ENCODE results near the gene UNC119.

UNC119 gene

DNA sequence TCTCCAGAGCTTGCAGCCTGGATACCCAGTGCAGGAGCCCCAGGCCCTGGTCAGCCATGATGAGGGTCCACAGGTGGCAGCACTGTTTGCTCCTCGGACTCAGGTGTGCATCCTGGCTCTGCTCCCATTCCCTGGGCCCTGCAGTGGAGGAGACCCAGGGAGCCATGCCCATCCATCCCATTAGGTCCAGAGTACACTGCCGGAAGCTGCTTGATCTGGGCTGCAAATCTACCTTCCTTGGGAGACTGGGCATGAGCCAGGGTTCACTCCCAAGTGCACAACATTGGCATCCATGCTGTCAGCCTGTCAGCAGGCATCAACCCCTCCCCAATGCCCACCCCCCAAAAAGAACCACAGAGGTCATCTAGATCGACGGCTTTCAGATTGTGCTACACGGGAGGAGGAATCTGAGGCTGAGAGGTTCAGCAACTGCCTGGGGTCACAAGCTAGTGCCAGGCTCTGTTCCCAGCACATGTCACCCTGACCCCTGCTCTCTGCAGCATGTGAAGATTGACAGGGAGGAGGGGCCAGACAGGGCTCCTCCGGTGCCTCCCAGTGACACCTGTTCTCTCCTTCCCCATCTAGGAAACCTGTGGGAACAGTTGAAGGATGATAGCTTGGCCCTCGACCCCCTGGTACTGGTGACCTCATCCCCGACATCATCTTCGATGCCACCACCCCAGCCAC is 15.7 kb downstream of the UNC119 start:
- Histone ChIP-seq H3K36me3 (replicated peaks; ENCODE audit: low read depth, low read length) (no peaks in the 10 kb centered on the region), H3K9me3 (ENCODE audit: insufficient read depth, low read length) (no peaks in the 10 kb centered on the region), H2AFZ (ENCODE audit: low read depth, low read length) (no peak overlapping the region), H3K27me3 (ENCODE audit: low read depth, low read length) (peaks cover 1% of the 10 kb centered on the region; the same call in 1 of the 2 replicates), H3K27ac (ENCODE audit: low read length) (no peak overlapping the region), H3K9ac (ENCODE audit: low read length) (no peak overlapping the region), H3K4me3 (ENCODE audit: low read length) (no peak overlapping the region), H3K4me1 (ENCODE audit: low read length) (peaks cover 21% of the 10 kb centered on the region), H3K4me2 (ENCODE audit: low read length) (no peak overlapping the region), H3K79me2 (ENCODE audit: low read length) (no peaks in the 10 kb centered on the region), H4K20me1 (ENCODE audit: insufficient read depth, low read length) (no peaks in the 10 kb centered on the region)
- TF ChIP-seq EZH2phosphoT487 (IDR thresholded peaks at IDR 0.05; ENCODE audit: low read depth): no peak
- TF ChIP-seq, protein P1, sequence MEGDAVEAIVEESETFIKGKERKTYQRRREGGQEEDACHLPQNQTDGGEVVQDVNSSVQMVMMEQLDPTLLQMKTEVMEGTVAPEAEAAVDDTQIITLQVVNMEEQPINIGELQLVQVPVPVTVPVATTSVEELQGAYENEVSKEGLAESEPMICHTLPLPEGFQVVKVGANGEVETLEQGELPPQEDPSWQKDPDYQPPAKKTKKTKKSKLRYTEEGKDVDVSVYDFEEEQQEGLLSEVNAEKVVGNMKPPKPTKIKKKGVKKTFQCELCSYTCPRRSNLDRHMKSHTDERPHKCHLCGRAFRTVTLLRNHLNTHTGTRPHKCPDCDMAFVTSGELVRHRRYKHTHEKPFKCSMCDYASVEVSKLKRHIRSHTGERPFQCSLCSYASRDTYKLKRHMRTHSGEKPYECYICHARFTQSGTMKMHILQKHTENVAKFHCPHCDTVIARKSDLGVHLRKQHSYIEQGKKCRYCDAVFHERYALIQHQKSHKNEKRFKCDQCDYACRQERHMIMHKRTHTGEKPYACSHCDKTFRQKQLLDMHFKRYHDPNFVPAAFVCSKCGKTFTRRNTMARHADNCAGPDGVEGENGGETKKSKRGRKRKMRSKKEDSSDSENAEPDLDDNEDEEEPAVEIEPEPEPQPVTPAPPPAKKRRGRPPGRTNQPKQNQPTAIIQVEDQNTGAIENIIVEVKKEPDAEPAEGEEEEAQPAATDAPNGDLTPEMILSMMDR (IDR thresholded peaks at IDR 0.05; ENCODE audit: low read depth, low read length): no peak

GRCh38 chr17:28534740-28535375 is 17.6 kb downstream of the UNC119 start:
- Histone ChIP-seq H3K79me2 (ENCODE audit: low read length) (no peaks in the 10 kb centered on the region), H4K20me1 (ENCODE audit: insufficient read depth, low read length) (no peaks in the 10 kb centered on the region), H2AFZ (ENCODE audit: low read depth, low read length) (no peak overlapping the region), H3K4me1 (ENCODE audit: low read length) (peaks cover 18% of the 10 kb centered on the region), H3K9me3 (ENCODE audit: insufficient read depth, low read length) (no peaks in the 10 kb centered on the region), H3K27me3 (ENCODE audit: low read depth, low read length) (peaks cover 5% of the 10 kb centered on the region; the same call in 1 of the 2 replicates), H3K4me3 (ENCODE audit: low read length) (no peak overlapping the region), H3K36me3 (replicated peaks; ENCODE audit: low read depth, low read length) (no peaks in the 10 kb centered on the region), H3K4me2 (ENCODE audit: low read length) (no peak overlapping the region), H3K9ac (ENCODE audit: low read length) (no peak overlapping the region), H3K27ac (ENCODE audit: low read length) (no peak overlapping the region)
- TF ChIP-seq EZH2phosphoT487 (IDR thresholded peaks at IDR 0.05; ENCODE audit: low read depth): no peak

DNA sequence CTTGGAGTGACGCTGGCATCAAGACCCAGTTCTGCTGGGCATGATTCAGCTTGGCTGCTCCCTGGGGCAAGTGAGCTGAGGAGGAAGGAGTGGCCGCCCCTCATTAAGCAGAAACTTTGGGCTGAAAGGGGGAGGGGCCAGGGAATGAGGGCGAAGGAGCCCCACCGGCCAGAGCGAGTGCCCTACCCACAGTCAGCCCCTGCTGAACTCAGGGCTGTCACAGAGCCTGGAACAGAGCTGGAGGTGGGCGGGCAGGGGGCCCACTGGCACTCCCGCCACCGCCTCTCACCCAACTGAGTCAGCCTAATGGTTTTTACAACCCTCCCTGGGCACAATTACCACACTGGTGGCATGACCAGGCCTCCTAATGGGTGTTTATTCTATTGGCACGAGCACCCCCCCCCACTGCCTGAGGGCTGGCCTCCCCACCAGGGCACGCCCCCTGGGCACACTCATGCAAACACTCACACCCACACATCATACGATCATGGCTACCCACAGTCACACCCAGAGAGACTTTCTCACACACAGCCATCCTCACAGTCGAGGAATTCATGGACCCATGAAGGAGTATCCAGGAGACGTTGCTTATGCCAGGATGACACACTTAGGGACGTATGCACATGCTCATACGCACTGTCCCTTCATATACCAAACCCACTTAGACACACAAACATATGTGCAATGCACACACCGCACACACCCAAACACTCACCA is 19.2 kb downstream of the UNC119 start:
- Histone ChIP-seq H3K9ac (ENCODE audit: low read length) (no peak overlapping the region), H3K27ac (ENCODE audit: low read length) (no peak overlapping the region), H4K20me1 (ENCODE audit: insufficient read depth, low read length) (no peaks in the 10 kb centered on the region), H3K79me2 (ENCODE audit: low read length) (no peaks in the 10 kb centered on the region), H3K9me3 (ENCODE audit: insufficient read depth, low read length) (no peaks in the 10 kb centered on the region), H3K4me2 (ENCODE audit: low read length) (no peak overlapping the region), H3K27me3 (ENCODE audit: low read depth, low read length) (peaks cover 5% of the 10 kb centered on the region; the same call in 1 of the 2 replicates), H3K4me1 (ENCODE audit: low read length) (peaks cover 7% of the 10 kb centered on the region), H3K36me3 (replicated peaks; ENCODE audit: low read depth, low read length) (no peaks in the 10 kb centered on the region), H2AFZ (ENCODE audit: low read depth, low read length) (no peak overlapping the region), H3K4me3 (ENCODE audit: low read length) (no peak overlapping the region)
- TF ChIP-seq, protein P1 (IDR thresholded peaks at IDR 0.05; ENCODE audit: low read depth, low read length): no peak
- TF ChIP-seq EZH2phosphoT487 (IDR thresholded peaks at IDR 0.05; ENCODE audit: low read depth): no peak

- Histone ChIP-seq H3K4me1 (ENCODE audit: low read length) (peaks cover under 1% of the 10 kb centered on the region), H2AFZ (ENCODE audit: low read depth, low read length) (no peak overlapping the region), H3K4me2 (ENCODE audit: low read length) (no peak overlapping the region), H3K79me2 (ENCODE audit: low read length) (no peaks in the 10 kb centered on the region), H3K9me3 (ENCODE audit: insufficient read depth, low read length) (no peaks in the 10 kb centered on the region), H3K27me3 (ENCODE audit: low read depth, low read length) (peaks cover 5% of the 10 kb centered on the region; the same call in 1 of the 2 replicates), H3K9ac (ENCODE audit: low read length) (no peak overlapping the region), H3K27ac (ENCODE audit: low read length) (no peak overlapping the region), H3K4me3 (ENCODE audit: low read length) (no peak overlapping the region), H3K36me3 (replicated peaks; ENCODE audit: low read depth, low read length) (no peaks in the 10 kb centered on the region), H4K20me1 (ENCODE audit: insufficient read depth, low read length) (no peaks in the 10 kb centered on the region)
- TF ChIP-seq, protein P1 (IDR thresholded peaks at IDR 0.05; ENCODE audit: low read depth, low read length): no peak
- no peak for TF ChIP-seq EZH2phosphoT487 (IDR thresholded peaks at IDR 0.05; ENCODE audit: low read depth)
Observed at GRCh38 chr17:28532050-28532960, 20.1 kb downstream of the UNC119 start.

Measured in OCI-LY3 (cell line).